HG03060 (cell line): Measurements from ENCODE around the gene DTX1.

Experiments
- ATAC-seq: cut with Tn5 transposase; IDR thresholded peaks from one replicate; pipeline ENCODE4 v1.9.1; 2021; ENCODE audit warnings: low read depth, moderate number of reproducible peaks; ENCODE audit not compliant: unreplicated experiment

DTX1 gene

GRCh38 chr12:113054948-113055486, 1.5 kb upstream of the DTX1 start:
- no peak for ATAC-seq

- ATAC-seq, result no peak
These were observed 743 bp upstream of the DTX1 start for GRCh38 chr12:113055594-113056380.

DNA sequence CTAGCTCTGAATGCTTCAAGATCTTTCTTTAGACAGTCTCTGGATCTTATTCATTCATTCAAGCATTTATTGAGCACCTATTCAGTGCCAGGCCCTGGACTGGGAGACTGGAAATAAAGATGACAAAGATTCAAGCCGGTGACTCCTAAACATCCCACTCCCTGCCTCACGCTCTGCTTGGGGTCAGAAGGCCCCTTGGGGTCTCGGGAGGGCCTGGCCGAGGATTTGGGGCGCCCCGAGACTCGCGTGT, 224 bp upstream of the DTX1 start:
- no peak for ATAC-seq

DNA sequence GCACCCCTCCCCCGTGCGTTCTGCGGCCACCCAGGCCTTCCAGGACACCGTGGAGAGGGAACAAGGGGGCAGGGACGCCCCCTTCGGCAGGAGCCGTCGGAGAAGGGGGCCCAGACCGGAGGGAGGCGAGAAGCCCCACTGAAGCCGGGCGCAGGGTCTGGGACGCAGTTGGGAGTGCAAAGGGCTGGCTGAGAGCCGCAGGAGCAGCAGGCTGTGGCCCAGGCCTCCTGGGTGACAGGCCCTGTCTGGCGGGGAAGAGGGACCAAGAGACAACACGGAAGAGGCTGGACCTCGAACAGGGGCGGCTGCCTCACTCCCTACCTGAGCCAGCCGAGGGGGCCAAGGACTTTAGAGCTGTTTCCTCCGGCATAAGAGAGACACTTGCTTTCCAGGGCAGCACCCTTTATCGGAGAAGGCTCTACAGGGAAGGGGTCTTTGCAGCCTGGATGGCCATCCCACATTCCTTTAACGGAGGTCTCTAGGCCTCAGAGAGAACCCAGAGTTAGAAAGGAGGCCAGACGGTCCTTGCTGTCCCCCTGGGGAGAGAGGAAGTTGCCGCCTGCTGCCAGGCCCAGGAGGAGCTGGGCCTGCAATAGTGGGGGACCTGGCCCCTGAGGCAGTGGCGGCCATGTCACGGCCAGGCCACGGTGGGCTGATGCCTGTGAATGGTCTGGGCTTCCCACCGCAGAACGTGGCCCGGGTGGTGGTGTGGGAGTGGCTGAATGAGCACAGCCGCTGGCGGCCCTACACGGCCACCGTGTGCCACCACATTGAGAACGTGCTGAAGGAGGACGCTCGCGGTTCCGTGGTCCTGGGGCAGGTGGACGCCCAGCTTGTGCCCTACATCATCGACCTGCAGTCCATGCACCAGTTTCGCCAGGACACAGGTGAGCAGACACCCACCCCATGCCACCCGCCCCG, 1.3 kb downstream of the DTX1 start:
- no peak for ATAC-seq

- no peak for ATAC-seq
These were observed 2.0 kb downstream of the DTX1 start for GRCh38 chr12:113058553-113058952.

GRCh38 chr12:113059071-113059595, 2.6 kb downstream of the DTX1 start:
- ATAC-seq, result no peak

DNA sequence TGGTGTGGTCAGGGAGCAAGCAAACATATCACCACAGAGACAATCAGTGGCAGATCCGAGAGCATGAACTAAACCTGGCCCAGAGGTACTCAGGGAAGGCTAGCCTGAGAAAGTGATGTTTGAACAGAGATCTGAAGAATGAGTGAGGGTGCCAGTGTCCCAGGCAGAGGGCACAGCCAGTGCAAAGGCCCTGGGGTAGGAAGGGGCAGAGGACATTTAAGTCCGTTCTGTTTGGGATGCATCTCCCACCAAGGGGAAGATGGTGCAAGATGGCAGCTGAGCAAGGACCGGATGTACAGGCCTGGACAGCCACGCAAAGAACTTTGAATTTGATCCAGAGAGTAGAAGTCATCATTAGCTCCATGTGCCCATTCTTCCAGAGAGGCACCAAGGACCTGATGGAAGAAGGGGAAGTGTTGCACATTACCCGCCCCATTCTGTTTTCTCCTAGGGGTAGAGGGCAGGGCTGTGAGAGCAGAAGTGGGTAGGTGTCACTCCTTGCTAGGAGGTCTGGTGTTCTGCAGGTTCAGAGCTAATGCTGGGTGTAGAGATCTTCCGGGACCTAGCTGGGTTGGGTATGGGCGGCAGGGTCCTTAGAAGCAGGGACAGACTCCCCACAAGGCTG, 3.9 kb downstream of the DTX1 start:
- ATAC-seq, result no peak

DNA sequence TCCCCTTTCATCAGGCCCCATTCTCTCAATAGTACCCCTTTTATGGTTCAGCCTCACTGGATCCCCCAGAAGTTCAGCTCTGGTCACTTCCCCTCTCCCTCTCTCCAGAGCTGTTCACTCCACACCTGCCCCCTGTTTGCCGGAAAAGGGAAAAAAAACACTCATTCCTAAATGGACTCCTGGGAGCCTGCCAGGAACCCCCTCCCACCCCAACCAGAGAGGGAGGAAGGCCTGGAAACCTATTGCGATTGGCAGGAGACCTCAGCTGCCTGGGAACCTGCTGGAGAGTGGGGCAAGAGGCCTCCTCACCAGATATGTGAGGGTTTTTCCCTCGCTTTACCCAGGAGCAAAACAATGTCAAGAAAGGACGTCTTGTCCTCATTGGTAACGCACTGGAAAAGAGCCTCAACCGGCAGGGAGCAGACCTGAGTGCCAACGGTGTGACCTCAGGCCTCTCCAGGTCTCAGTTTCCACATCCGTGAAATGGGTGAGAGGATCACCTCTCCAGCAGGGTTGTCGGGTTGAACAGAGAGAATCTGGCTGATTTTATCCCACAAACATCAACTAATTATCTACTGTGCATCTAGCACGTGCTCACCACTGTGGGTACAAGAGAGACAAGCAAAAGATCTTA, 4.6 kb downstream of the DTX1 start:
- ATAC-seq, result no peak

GRCh38 chr12:113062502-113063395, 6.2 kb downstream of the DTX1 start:
- ATAC-seq, result no peak

GRCh38 chr12:113063396-113064350, 7.1 kb downstream of the DTX1 start:
- ATAC-seq, result no peak

DNA sequence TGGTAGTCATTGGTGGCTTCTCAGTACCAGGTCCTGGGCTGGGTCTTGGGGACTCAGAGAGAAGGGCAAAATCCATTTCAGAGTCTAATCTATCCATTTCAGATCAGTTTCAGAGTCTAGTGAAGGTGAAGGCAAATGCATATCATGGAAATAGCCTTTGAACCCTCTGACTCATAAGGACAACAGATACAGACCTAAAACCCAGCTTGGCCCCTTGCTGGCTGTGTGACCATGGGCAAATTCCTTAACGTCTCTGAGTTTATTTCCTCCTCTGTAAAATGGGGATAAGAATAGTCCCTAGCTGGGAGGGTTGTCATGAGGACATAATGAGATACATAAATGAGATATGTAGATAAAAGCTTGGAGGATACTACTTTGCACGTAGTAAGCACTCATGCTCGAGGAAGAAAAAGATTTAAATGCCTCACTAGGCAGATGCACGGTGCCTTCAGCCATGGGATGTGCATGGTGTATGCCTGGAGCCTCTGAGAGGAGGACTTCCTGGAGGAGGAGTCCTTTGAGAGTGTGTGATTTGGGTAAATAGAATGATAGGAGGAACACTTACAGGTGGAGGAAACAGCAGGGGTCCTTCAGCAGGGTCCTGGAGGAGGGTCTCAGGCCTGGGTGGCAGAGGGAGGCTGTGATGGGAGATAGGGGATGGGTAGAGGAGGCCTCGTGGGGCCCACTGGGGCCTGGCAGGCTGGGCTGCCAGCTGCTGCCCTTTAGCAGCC, 8.0 kb downstream of the DTX1 start:
- no peak for ATAC-seq

DNA sequence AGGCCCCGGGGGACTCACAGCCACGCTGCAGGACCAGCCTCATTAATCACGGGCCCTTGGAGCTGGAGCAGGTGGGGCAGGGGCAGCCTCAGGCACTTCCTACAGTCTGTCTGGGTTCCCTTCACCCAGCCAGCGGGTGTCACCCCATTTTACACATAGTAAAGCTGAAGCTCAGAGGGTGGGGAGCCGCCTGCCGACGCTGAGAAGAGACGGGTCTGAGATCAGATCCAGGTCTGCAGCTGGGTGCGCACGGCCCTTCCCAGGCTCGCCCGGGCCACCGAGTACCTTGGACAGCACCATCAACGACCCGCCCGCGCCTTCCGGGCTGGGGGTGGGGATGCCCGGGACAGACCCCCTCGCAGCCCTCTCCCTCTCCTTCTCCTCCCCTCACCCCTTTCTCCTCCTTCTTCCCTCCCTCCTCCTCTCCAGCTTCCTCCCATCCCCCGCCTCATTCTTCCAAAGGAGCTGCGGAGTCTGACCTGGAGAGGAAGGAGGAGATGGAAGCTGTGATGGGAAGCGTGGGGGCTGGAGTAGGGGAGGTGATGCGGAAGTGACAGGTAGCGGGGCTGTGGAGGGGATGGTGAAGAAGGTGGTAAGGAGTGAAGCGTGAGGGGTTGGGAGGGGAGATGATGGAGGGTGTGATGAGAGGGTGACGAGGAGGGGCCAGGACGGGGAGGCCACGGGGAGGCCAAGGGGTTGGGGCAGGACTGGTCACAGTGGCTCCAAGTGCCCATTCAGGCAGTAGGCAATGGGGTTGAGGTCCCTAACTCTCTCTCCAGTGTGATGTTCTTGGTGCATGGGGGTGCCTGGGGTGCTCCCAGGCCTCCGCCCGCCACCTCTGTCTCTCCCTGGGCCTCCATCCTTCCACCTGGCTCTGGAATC, 8.8 kb downstream of the DTX1 start:
- ATAC-seq, result no peak

- no peak for ATAC-seq
These were observed 10.4 kb downstream of the DTX1 start for GRCh38 chr12:113066813-113067400.

DNA sequence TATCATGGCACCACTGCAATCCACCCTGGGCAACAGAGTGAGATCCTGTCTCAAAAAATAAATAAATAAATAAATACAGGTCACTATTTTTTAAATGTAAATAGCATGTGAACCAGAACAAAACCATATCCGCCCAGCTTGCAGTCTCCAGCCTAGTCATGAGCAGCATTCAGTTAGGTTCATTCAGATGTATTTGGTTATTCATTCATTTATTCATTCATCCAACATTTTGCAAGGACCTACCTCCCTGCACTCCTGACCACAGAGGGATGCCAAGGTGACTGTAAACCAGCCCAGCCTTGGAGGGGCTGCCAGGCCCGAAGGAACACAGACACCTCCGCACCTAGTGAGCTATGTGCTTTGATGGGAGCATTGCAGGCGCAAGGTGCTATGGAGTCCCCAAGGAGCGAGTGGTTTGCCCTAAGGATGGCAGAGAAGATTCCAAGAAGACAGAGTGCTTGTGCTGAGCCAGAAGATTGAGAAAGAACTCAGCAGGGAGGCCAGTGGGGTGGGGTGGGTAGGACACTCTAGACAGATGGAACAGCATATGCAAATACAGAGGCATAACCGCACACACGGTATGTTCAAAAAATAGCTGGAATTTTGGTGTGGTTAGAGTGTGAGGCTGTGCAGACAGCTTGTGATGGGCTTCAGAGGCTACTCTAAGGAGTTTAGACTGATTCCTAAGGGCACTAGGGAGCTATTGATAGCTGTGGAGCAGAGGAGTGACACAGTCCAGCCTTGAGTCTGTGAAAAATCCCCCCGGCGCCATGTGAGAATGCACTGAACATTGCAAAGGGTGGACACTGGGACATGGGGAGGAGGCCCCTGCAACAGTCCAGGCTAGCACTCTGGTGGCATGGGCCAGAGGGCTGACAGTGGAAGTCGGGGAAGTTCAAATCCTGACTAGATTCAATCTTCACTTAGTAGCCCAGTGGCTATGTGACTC, 11.7 kb downstream of the DTX1 start:
- ATAC-seq, result no peak

DNA sequence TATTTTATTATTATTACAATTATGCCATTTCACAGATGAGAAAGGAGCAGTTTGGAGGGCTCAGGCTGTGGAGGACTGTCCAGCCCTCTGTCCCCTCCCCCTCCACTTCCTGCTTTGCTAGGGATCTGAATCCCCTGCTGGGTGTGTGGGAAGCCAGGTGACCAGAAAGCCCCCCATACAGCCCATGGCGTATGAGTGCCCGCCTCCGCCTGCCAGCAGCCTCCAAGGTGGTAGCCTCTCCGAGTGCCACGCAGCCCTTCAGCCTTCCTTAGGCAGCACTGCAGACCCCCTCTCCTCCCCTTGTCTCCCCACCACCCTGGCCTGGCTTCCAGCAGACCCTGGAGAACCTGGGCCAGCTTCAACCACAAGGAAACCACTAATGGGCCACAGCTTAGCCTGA, 12.6 kb downstream of the DTX1 start:
- ATAC-seq, result no peak
